ENCODE measurements around the gene MARCO.

The MARCO gene

GRCh38 chr2:118973542-118973951 is 31.6 kb downstream of the MARCO start:
- in situ Hi-C loops (cut with MboI; ENCODE audit: low sequenced_read_pairs): no loop called here

GRCh38 chr2:118974103-118974993 is 32.4 kb downstream of the MARCO start:
- in situ Hi-C loops (cut with MboI; ENCODE audit: low sequenced_read_pairs): no loop called here

GRCh38 chr2:118975133-118975532 is 33.1 kb downstream of the MARCO start:
- in situ Hi-C loops (cut with MboI; ENCODE audit: low sequenced_read_pairs): no loop called here

GRCh38 chr2:118978064-118978463 is 36.1 kb downstream of the MARCO start:
- in situ Hi-C loops (cut with MboI; ENCODE audit: low sequenced_read_pairs): no loop called here

GRCh38 chr2:118979152-118979861 is 37.3 kb downstream of the MARCO start:
- in situ Hi-C loops (cut with MboI; ENCODE audit: low sequenced_read_pairs): no loop called here

GRCh38 chr2:118980022-118980421 is 38.0 kb downstream of the MARCO start:
- in situ Hi-C loops (cut with MboI; ENCODE audit: low sequenced_read_pairs): no loop called here

GRCh38 chr2:118980573-118980972 is 38.6 kb downstream of the MARCO start:
- in situ Hi-C loops (cut with MboI; ENCODE audit: low sequenced_read_pairs): no loop called here

- in situ Hi-C loops (cut with MboI; ENCODE audit: low sequenced_read_pairs): no loop called here
These were observed 39.6 kb downstream of the MARCO start for GRCh38 chr2:118981632-118982031.

- in situ Hi-C loops (cut with MboI; ENCODE audit: low sequenced_read_pairs): no loop called here
These were observed 40.0 kb downstream of the MARCO start for GRCh38 chr2:118982039-118982438.

GRCh38 chr2:118983133-118983532 is 41.1 kb downstream of the MARCO start:
- in situ Hi-C loops (cut with MboI; ENCODE audit: low sequenced_read_pairs): no loop called here

- in situ Hi-C loops (cut with MboI; ENCODE audit: low sequenced_read_pairs): no loop called here
These were observed 41.9 kb downstream of the MARCO start for GRCh38 chr2:118983915-118984314.

GRCh38 chr2:118986738-118987137 is 44.7 kb downstream of the MARCO start:
- in situ Hi-C loops (cut with MboI; ENCODE audit: low sequenced_read_pairs): no loop called here

GRCh38 chr2:118987886-118988285 is 45.9 kb downstream of the MARCO start:
- in situ Hi-C loops (cut with MboI; ENCODE audit: low sequenced_read_pairs): no loop called here

GRCh38 chr2:118988706-118989105 is 46.7 kb downstream of the MARCO start:
- in situ Hi-C loops (cut with MboI; ENCODE audit: low sequenced_read_pairs): no loop called here

GRCh38 chr2:118989481-118989880 is 47.5 kb downstream of the MARCO start:
- in situ Hi-C loops (cut with MboI; ENCODE audit: low sequenced_read_pairs): no loop called here

- in situ Hi-C loops (cut with MboI; ENCODE audit: low sequenced_read_pairs): no loop called here
These were observed 49.0 kb downstream of the MARCO start for GRCh38 chr2:118990757-118991545.

GRCh38 chr2:118991554-118991953 is 49.6 kb downstream of the MARCO start:
- in situ Hi-C loops (cut with MboI; ENCODE audit: low sequenced_read_pairs): no loop called here

GRCh38 chr2:118992740-118993391 is 50.9 kb downstream of the MARCO start:
- in situ Hi-C loops (cut with MboI; ENCODE audit: low sequenced_read_pairs): no loop called here

GRCh38 chr2:118993392-118993752 is 51.4 kb downstream of the MARCO start:
- in situ Hi-C loops (cut with MboI; ENCODE audit: low sequenced_read_pairs): no loop called here

GRCh38 chr2:118994172-118994700 is 52.2 kb downstream of the MARCO start:
- in situ Hi-C loops (cut with MboI; ENCODE audit: low sequenced_read_pairs): no loop called here

GRCh38 chr2:118994778-118995177 is 52.8 kb downstream of the MARCO start:
- in situ Hi-C loops (cut with MboI; ENCODE audit: low sequenced_read_pairs): no loop called here

Measured in HL-60/S4 (cell line).